GM08714 (cell line): ENCODE results near the gene ODAD4.
A peak's percentile ranks its signal among the peaks of the same experiment; 100 is the strongest.

Experiments
- H3K4me3 ChIP-seq: fragments of 200-500 bp; sonication (Bioruptor generic); 2 replicates; pipeline ENCODE4 v1.5.1; 2014; ENCODE audit warnings: mild to moderate bottlenecking, low read length, inconsistent platforms
- ZNF274 ChIP-seq: IDR thresholded peaks from 2 replicates; pipeline ENCODE4 v1.6.1; 2012; ENCODE audit warnings: mild to moderate bottlenecking, low read depth, low read length

Gene ODAD4

GRCh38 chr17:41943492-41943891 is 13.1 kb downstream of the ODAD4 start:
- no peak overlapping the region for H3K4me3 ChIP-seq
- no peak for TF ChIP-seq ZNF274

- no peak overlapping the region for H3K4me3 ChIP-seq
- TF ChIP-seq ZNF274: no peak
These were observed 14.5 kb downstream of the ODAD4 start for GRCh38 chr17:41944943-41945342.

GRCh38 chr17:41948762-41949460 is 18.5 kb downstream of the ODAD4 start:
- H3K4me3 ChIP-seq: no peak overlapping the region
- no peak for TF ChIP-seq ZNF274

- TF ChIP-seq ZNF274: no peak
- H3K4me3 ChIP-seq: no peak overlapping the region
These were observed 26.1 kb downstream of the ODAD4 start for GRCh38 chr17:41956522-41956921.

GRCh38 chr17:41957031-41957868 is 26.8 kb downstream of the ODAD4 start:
- no peak overlapping the region for H3K4me3 ChIP-seq

GRCh38 chr17:41957869-41958439 is 27.5 kb downstream of the ODAD4 start:
- H3K4me3 ChIP-seq: no peak overlapping the region
- no peak for TF ChIP-seq ZNF274

More at GRCh38 chr17:41957031-41957868, 26.8 kb downstream of the ODAD4 start:
- no peak for TF ChIP-seq ZNF274

GRCh38 chr17:41959030-41959335 is 28.6 kb downstream of the ODAD4 start:
- no peak overlapping the region for H3K4me3 ChIP-seq
- no peak for TF ChIP-seq ZNF274

GRCh38 chr17:41959336-41960095 is 29.1 kb downstream of the ODAD4 start:
- no peak for TF ChIP-seq ZNF274
- H3K4me3 ChIP-seq: no peak overlapping the region

- no peak overlapping the region for H3K4me3 ChIP-seq
- no peak for TF ChIP-seq ZNF274
These were observed 31.7 kb downstream of the ODAD4 start for GRCh38 chr17:41962111-41962510.

GRCh38 chr17:41962768-41963434 is 32.5 kb downstream of the ODAD4 start:
- TF ChIP-seq ZNF274: no peak
- no peak overlapping the region for H3K4me3 ChIP-seq

- H3K4me3 ChIP-seq: peak overlapping the region; percentile 86
- TF ChIP-seq ZNF274: no peak
These were observed 35.5 kb downstream of the ODAD4 start for GRCh38 chr17:41965694-41966462.

GRCh38 chr17:41966463-41967140 is 36.2 kb downstream of the ODAD4 start, which contains the start of gene CNP:
CNP (plus strand) TSS chr17:41966795; CDS start chr17:41966885, 90 bp downstream.
- peak within 1 kb of the TSS; percentile 86 for H3K4me3 ChIP-seq
- TF ChIP-seq ZNF274: no peak

- H3K4me3 ChIP-seq: peak overlapping the region; percentile 86
- no peak for TF ChIP-seq ZNF274
These were observed 36.9 kb downstream of the ODAD4 start for GRCh38 chr17:41967141-41967920.
